ENCODE measurements around the gene SFMBT2.
A peak's percentile ranks its signal among the peaks of the same experiment; 100 is the strongest.

Gene SFMBT2

DNA sequence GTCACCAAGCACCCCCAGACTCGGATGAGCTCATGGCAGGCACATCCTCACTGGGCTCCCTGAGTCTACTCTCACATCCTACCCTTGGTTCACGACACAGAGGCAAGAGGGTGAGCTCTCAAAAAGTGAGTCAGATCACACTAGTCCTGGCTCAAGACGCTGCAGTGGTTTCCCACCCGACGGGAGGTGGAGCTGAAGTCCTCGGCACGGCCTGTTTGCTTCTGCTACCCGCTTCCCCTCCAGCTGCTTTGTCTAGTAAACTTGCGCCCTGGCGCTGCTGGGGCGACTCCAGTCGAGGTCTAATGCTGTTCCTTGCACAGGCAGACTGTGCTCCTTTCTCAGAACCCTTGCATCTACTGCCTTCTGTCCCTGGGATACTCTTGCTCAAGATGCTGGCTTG is 13.5 kb upstream of the SFMBT2 start:
- TF ChIP-seq, protein P1, sequence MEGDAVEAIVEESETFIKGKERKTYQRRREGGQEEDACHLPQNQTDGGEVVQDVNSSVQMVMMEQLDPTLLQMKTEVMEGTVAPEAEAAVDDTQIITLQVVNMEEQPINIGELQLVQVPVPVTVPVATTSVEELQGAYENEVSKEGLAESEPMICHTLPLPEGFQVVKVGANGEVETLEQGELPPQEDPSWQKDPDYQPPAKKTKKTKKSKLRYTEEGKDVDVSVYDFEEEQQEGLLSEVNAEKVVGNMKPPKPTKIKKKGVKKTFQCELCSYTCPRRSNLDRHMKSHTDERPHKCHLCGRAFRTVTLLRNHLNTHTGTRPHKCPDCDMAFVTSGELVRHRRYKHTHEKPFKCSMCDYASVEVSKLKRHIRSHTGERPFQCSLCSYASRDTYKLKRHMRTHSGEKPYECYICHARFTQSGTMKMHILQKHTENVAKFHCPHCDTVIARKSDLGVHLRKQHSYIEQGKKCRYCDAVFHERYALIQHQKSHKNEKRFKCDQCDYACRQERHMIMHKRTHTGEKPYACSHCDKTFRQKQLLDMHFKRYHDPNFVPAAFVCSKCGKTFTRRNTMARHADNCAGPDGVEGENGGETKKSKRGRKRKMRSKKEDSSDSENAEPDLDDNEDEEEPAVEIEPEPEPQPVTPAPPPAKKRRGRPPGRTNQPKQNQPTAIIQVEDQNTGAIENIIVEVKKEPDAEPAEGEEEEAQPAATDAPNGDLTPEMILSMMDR (IDR thresholded peaks at IDR 0.05; ENCODE audit: insufficient read depth, low read length, poor library complexity, severe bottlenecking), result peak; percentile 20
- DNase-seq (ENCODE audit: extremely low read depth, insufficient read length), result no peak
- no peak overlapping the region for H3K4me3 ChIP-seq (replicated peaks; ENCODE audit: low read depth, low read length)
- H3K36me3 ChIP-seq (ENCODE audit: control insufficient read depth, insufficient read depth, low read length), result no peaks in the 10 kb centered on the region
- H3K27me3 ChIP-seq (replicated peaks; ENCODE audit: control insufficient read depth, insufficient read depth, low read length), result no peaks in the 10 kb centered on the region

DNA sequence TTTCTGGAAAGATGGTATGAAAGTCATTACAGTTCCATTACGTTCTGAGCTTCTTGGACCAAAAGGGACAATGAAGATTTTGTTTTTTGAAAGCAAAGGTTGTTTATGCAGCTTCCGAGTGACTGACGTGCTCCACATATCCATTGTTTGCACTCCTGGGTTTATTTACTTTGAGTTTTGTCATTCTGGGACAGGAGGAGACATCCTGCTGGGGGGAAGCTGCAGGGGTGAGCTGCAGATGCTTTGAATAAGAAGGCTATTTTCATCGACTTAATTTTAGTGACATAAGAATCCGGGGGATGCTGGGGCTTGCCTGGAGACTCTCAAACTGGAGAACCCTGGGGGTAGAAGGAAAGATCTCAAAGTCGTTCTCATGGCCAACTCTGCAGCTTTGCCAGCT is 12.7 kb upstream of the SFMBT2 start:
- H3K27me3 ChIP-seq (replicated peaks; ENCODE audit: control insufficient read depth, insufficient read depth, low read length), result no peaks in the 10 kb centered on the region
- no peak overlapping the region for H3K4me3 ChIP-seq (replicated peaks; ENCODE audit: low read depth, low read length)
- TF ChIP-seq, protein P1 (IDR thresholded peaks at IDR 0.05; ENCODE audit: insufficient read depth, low read length, poor library complexity, severe bottlenecking), result no peak
- no peak for DNase-seq (ENCODE audit: extremely low read depth, insufficient read length)
- H3K36me3 ChIP-seq (ENCODE audit: control insufficient read depth, insufficient read depth, low read length), result no peaks in the 10 kb centered on the region

DNA sequence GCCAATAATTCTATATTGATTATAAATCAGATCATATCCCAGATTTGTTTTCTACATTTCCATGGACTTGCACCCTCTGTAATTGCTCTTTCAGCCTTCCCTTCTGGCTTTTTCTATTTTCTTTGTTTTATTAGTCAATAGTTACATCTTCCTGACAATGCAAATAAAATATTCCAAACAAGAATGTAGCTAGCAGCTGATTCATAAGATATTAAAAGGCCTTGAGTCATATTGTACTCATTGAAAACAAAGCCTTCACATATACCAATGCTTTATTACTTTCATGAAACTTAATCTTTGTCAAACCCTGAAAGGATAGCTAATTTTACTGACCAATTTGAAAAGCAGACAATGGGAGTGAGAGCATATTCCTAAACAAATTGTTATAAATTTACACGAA is 10.7 kb upstream of the SFMBT2 start:
- H3K4me3 ChIP-seq (replicated peaks; ENCODE audit: low read depth, low read length), result no peak overlapping the region
- DNase-seq (ENCODE audit: extremely low read depth, insufficient read length), result no peak
- TF ChIP-seq, protein P1 (IDR thresholded peaks at IDR 0.05; ENCODE audit: insufficient read depth, low read length, poor library complexity, severe bottlenecking), result no peak
- H3K36me3 ChIP-seq (ENCODE audit: control insufficient read depth, insufficient read depth, low read length), result no peaks in the 10 kb centered on the region
- H3K27me3 ChIP-seq (replicated peaks; ENCODE audit: control insufficient read depth, insufficient read depth, low read length), result no peaks in the 10 kb centered on the region

DNA sequence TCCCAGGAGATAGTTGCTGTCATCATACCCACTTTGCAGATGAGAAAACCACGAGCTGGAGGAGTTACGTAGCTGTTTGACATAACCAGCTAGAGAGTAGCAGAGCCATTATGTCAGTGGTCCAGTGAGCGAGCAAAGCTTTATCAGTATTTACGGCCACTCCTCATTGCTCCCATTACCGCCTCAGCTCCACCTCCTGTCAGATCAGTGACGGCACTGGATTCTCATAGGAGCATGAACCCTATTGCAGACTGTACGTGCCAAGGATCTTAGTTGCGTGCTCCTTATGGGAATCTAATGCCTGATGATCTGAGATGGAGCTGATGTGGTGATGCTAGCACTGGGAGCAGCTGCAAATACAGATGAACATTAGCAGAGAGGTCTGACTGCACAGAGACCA is 9.2 kb upstream of the SFMBT2 start:
- no peak overlapping the region for H3K4me3 ChIP-seq (replicated peaks; ENCODE audit: low read depth, low read length)
- no peak for DNase-seq (ENCODE audit: extremely low read depth, insufficient read length)
- H3K36me3 ChIP-seq (ENCODE audit: control insufficient read depth, insufficient read depth, low read length), result no peaks in the 10 kb centered on the region
- H3K27me3 ChIP-seq (replicated peaks; ENCODE audit: control insufficient read depth, insufficient read depth, low read length), result no peaks in the 10 kb centered on the region
- TF ChIP-seq, protein P1 (IDR thresholded peaks at IDR 0.05; ENCODE audit: insufficient read depth, low read length, poor library complexity, severe bottlenecking), result no peak

DNA sequence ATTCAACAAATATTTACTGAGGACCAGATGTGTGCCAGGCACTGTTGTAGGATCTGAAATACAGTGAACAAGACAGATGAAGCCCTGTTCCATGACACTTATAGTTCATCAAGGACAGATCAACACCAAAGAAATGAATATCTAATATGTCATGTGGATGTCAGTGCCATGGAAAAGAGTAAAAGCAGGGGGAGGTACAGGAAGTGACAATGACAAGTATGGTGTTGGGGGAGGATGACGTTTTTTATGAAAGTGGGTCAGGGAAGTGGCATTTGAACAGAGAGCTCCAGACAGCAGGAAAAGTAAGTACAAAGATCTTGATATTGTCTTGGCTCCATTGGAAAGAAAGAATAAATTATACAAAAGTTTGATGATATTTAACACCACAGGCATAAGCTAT is 7.0 kb upstream of the SFMBT2 start:
- H3K36me3 ChIP-seq (ENCODE audit: control insufficient read depth, insufficient read depth, low read length), result no peaks in the 10 kb centered on the region
- no peak overlapping the region for H3K4me3 ChIP-seq (replicated peaks; ENCODE audit: low read depth, low read length)
- no peak for DNase-seq (ENCODE audit: extremely low read depth, insufficient read length)
- no peaks in the 10 kb centered on the region; the same call in none of the 2 replicates for H3K27me3 ChIP-seq (replicated peaks; ENCODE audit: control insufficient read depth, insufficient read depth, low read length)
- TF ChIP-seq, protein P1 (IDR thresholded peaks at IDR 0.05; ENCODE audit: insufficient read depth, low read length, poor library complexity, severe bottlenecking), result no peak

DNA sequence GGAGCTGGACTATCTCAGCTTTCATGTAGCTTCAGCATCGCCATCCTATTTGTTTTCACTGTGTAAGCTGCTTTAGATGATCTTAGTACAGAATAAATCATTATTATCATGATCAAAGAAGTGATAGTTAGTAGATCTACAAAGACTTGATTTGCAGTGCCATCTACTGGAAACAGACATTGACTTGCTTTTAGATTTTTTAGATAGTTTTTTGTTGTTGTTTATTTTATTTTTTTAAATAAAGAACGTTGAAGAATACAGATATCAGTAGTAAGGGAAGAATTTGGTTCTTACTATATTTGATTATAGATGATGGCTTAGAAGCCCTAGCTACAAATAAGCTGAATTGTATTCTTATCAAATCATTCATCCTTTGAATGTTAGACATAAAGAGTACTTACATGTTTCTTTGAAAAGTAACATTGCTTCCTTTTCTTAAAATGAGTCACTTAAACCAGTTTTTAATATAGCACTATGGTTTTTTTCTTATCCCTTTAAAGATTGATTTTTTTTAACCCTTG is 6.3 kb upstream of the SFMBT2 start:
- no peaks in the 10 kb centered on the region; the same call in none of the 2 replicates for H3K27me3 ChIP-seq (replicated peaks; ENCODE audit: control insufficient read depth, insufficient read depth, low read length)
- DNase-seq (ENCODE audit: extremely low read depth, insufficient read length), result peak; percentile 23
- TF ChIP-seq, protein P1 (IDR thresholded peaks at IDR 0.05; ENCODE audit: insufficient read depth, low read length, poor library complexity, severe bottlenecking), result peak; percentile 54
- no peaks in the 10 kb centered on the region for H3K36me3 ChIP-seq (ENCODE audit: control insufficient read depth, insufficient read depth, low read length)
- H3K4me3 ChIP-seq (replicated peaks; ENCODE audit: low read depth, low read length), result no peak overlapping the region

Data from GM06990 (cell line).